IMR-90 (cell line): ENCODE results near the gene MEGF6. TPM values are rescaled to one million over a fixed set of nuclear protein-coding genes. Genes with fewer than 3 reads are reported as not detected.

ENCODE experiments used
- ATAC-seq: fragments of 200-7000 bp; cut with Tn5 transposase; 2 replicates; pipeline ENCODE4 v1.9.1; 2020; ENCODE audit warnings: low read depth, mild to moderate bottlenecking, moderate library complexity
- BruUV-seq: library from RNA; stranded (reverse); fragments of 400-500 nt; replicated peaks from 2 replicates; lab custom pipeline; 2021; lab: Mats Ljungman, UMichigan
- CTCF ChIA-PET: fragments of 300-600 bp; formaldehyde crosslinking; extraction: SDS; loops from one replicate; lab custom pipeline; 2021; ENCODE audit warnings: antibody characterized with exemption; lab: Yijun Ruan, JAX
- POLR2A ChIA-PET: fragments of 300-600 bp; sonication (Branson Sonifier 250); formaldehyde crosslinking; loops from one replicate; lab custom pipeline; 2022; ENCODE audit warnings: antibody characterized with exemption; ENCODE audit not compliant: unreplicated experiment; lab: Charles Lee
- DNase-seq: peaks from one replicate; pipeline ENCODE4 v3.0.0; 2013
- H2AFZ ChIP-seq: replicated peaks from 2 replicates; pipeline ENCODE3; 2013; ENCODE audit warnings: low read length, mild to moderate bottlenecking; ENCODE audit not compliant: poor library complexity
- H2AK5ac ChIP-seq: 2 replicates; pipeline ENCODE4 v1.6.1; 2013; ENCODE audit warnings: low read depth, low read length, inconsistent platforms
- H2AK9ac ChIP-seq: replicated peaks from 2 replicates; pipeline ENCODE3; 2013; ENCODE audit warnings: mild to moderate bottlenecking, low read depth, low read length, moderate library complexity; ENCODE audit not compliant: poor library complexity
- H2BK120ac ChIP-seq: 2 replicates; pipeline ENCODE4 v1.6.1; 2013; ENCODE audit warnings: low read depth, low read length, inconsistent platforms
- H2BK15ac ChIP-seq: 3 replicates; pipeline ENCODE4 v1.6.1; 2013; ENCODE audit warnings: low read depth, low read length, inconsistent platforms
- H2BK20ac ChIP-seq: 2 replicates; pipeline ENCODE4 v1.6.1; 2013; ENCODE audit warnings: low read depth, mild to moderate bottlenecking, inconsistent platforms, low read length, moderate library complexity
- H2BK5ac ChIP-seq: 2 replicates; pipeline ENCODE4 v1.6.1; 2013; ENCODE audit warnings: mild to moderate bottlenecking, low read depth, low read length, inconsistent platforms; ENCODE audit not compliant: poor library complexity, severe bottlenecking
- H3K14ac ChIP-seq: replicated peaks from 2 replicates; pipeline ENCODE4 v1.6.1; 2013; ENCODE audit warnings: low read depth, low read length, inconsistent platforms
- H3K18ac ChIP-seq: 2 replicates; pipeline ENCODE4 v1.6.1; 2013; ENCODE audit warnings: low read depth, low read length, control low read depth
- H3K23ac ChIP-seq: 2 replicates; pipeline ENCODE4 v1.6.1; 2013; ENCODE audit warnings: low read depth, low read length, inconsistent platforms
- H3K27ac ChIP-seq: 2 replicates; pipeline ENCODE4 v1.5.1; 2013; ENCODE audit warnings: mild to moderate bottlenecking, control low read depth, low read length; ENCODE audit not compliant: insufficient read depth
- H3K27me3 ChIP-seq: 2 replicates; pipeline ENCODE4 v1.6.1; 2013; ENCODE audit warnings: low read length; ENCODE audit not compliant: control insufficient read depth, insufficient read depth
- H3K36me3 ChIP-seq: 2 replicates; pipeline ENCODE4 v1.6.1; 2013; ENCODE audit warnings: low read length, mixed read lengths; ENCODE audit not compliant: control insufficient read depth, insufficient read depth
- H3K4ac ChIP-seq: 2 replicates; pipeline ENCODE4 v1.6.1; 2013; ENCODE audit warnings: low read depth, low read length, inconsistent platforms
- H3K4me1 ChIP-seq: 2 replicates; pipeline ENCODE4 v1.6.1; 2013; ENCODE audit warnings: low read length, mixed read lengths; ENCODE audit not compliant: control insufficient read depth, insufficient read depth
- H3K4me2 ChIP-seq: 2 replicates; pipeline ENCODE4 v1.6.1; 2013; ENCODE audit warnings: low read depth, mild to moderate bottlenecking, control low read depth, low read length, moderate library complexity
- H3K4me3 ChIP-seq: 2 replicates; pipeline ENCODE4 v1.5.1; 2013; ENCODE audit warnings: low read depth, mild to moderate bottlenecking, control low read depth, low read length, moderate library complexity; ENCODE audit not compliant: insufficient read depth
- H3K56ac ChIP-seq: 2 replicates; pipeline ENCODE4 v1.6.1; 2013; ENCODE audit warnings: low read length, inconsistent platforms; ENCODE audit not compliant: insufficient read depth; ENCODE audit errors: extremely low read depth
- H3K79me1 ChIP-seq, 2 experiments: 2 replicates each; pipeline ENCODE4 v1.6.1; 2013; ENCODE audit warnings: low read length in 2 of 2, inconsistent platforms in 1 of 2, low read depth in 1 of 2
- H3K9ac ChIP-seq: 2 replicates; pipeline ENCODE4 v1.6.1; 2013; ENCODE audit warnings: low read depth, low read length, control low read depth
- H3K9me1 ChIP-seq: 2 replicates; pipeline ENCODE4 v1.6.1; 2013; ENCODE audit warnings: low read length, inconsistent platforms; ENCODE audit not compliant: insufficient read depth
- H3K9me3 ChIP-seq: 2 replicates; pipeline ENCODE4 v1.6.1; 2013; ENCODE audit warnings: low read length; ENCODE audit not compliant: control insufficient read depth, insufficient read depth
- H4K20me1 ChIP-seq: 2 replicates; pipeline ENCODE4 v1.6.1; 2013; ENCODE audit warnings: low read length, inconsistent platforms; ENCODE audit not compliant: insufficient read depth
- H4K5ac ChIP-seq: 2 replicates; pipeline ENCODE4 v1.6.1; 2013; ENCODE audit warnings: mild to moderate bottlenecking, low read depth, low read length, control low read depth
- H4K8ac ChIP-seq, 2 experiments: 2 replicates each; pipeline ENCODE4 v1.6.1; 2013; ENCODE audit warnings: low read depth in 2 of 2, low read length in 2 of 2, control low read depth in 1 of 2, inconsistent platforms in 1 of 2
- H4K91ac ChIP-seq: 2 replicates; pipeline ENCODE4 v1.6.1; 2013; ENCODE audit warnings: low read depth, low read length, inconsistent platforms; ENCODE audit not compliant: insufficient read depth
- BHLHE40 ChIP-seq: fragments of 150-350 bp; IDR thresholded peaks from 2 replicates; pipeline ENCODE4 v1.6.1; 2016; ENCODE audit warnings: mild to moderate bottlenecking, low read depth, low read length
- CEBPB ChIP-seq: IDR thresholded peaks from 2 replicates; pipeline ENCODE4 v1.6.1; 2012; ENCODE audit warnings: low read depth, low read length, improper control_type of control experiment
- CHD1 ChIP-seq: IDR thresholded peaks from 2 replicates; pipeline ENCODE4 v1.6.1; 2012; ENCODE audit warnings: low read depth, low read length, improper control_type of control experiment
- FOS ChIP-seq: fragments of 150-350 bp; IDR thresholded peaks from 2 replicates; pipeline ENCODE4 v1.6.1; 2016; ENCODE audit warnings: low read depth, low read length
- MAFK ChIP-seq: IDR thresholded peaks from 2 replicates; pipeline ENCODE4 v1.6.1; 2012; ENCODE audit warnings: low read depth, low read length, improper control_type of control experiment
- MAZ ChIP-seq: IDR thresholded peaks from 2 replicates; pipeline ENCODE4 v1.6.1; 2012; ENCODE audit warnings: low read depth, mild to moderate bottlenecking, low read length, improper control_type of control experiment, moderate library complexity, borderline replicate concordance
- MXI1 ChIP-seq: IDR thresholded peaks from 2 replicates; pipeline ENCODE4 v1.6.1; 2012; ENCODE audit warnings: low read depth, mild to moderate bottlenecking, low read length, moderate library complexity, borderline replicate concordance
- NFE2L2 ChIP-seq: fragments of 150-350 bp; IDR thresholded peaks from 2 replicates; pipeline ENCODE4 v1.6.1; 2016; ENCODE audit warnings: low read depth, mild to moderate bottlenecking, low read length
- POLR2A ChIP-seq: IDR thresholded peaks from 2 replicates; pipeline ENCODE4 v1.6.1; 2012; ENCODE audit warnings: mild to moderate bottlenecking, low read depth, low read length
- RAD21 ChIP-seq: IDR thresholded peaks from 2 replicates; pipeline ENCODE4 v1.6.1; 2012; ENCODE audit warnings: low read length, improper control_type of control experiment
- RCOR1 ChIP-seq: IDR thresholded peaks from 2 replicates; pipeline ENCODE4 v1.6.1; 2012; ENCODE audit warnings: mild to moderate bottlenecking, low read length, improper control_type of control experiment; ENCODE audit not compliant: insufficient replicate concordance
- RFX5 ChIP-seq: IDR thresholded peaks from 2 replicates; pipeline ENCODE4 v1.8.0; 2012; ENCODE audit warnings: low read depth, mild to moderate bottlenecking, low read length, moderate library complexity
- SMC3 ChIP-seq: fragments of 150-350 bp; IDR thresholded peaks from 2 replicates; pipeline ENCODE4 v1.6.1; 2016; ENCODE audit warnings: low read depth, mild to moderate bottlenecking, antibody characterized with exemption, low read length, moderate library complexity
- WGBS, 2 experiments: methylation state at CpG; one replicate each; pipeline versions ENCODE4 v1.1.5 to v1.1.7; 2013; ENCODE audit warnings: missing lambda C conversion rate in 2 of 2; ENCODE audit not compliant: insufficient read length in 1 of 2; ENCODE audit errors: extremely low coverage in 2 of 2; 5-methylcytosine and 5-hydroxymethylcytosine counted together
- dilution Hi-C: fragments of 300-500 bp; cut with HindIII; formaldehyde crosslinking; loops from one replicate; pipeline ENCODE4 v1.14.3; 2018; ENCODE audit warnings: low sequenced_read_pairs; ENCODE audit not compliant: unreplicated experiment
- in situ Hi-C: fragments of 300-500 bp; cut with MboI; formaldehyde crosslinking; loops from 3 replicates; pipeline ENCODE4 v1.14.3; 2019; ENCODE audit warnings: low sequenced_read_pairs, inconsistent platforms, mixed read lengths
- intact Hi-C: fragments of 100-400 bp; cut with micrococcal nuclease; formaldehyde crosslinking; loops from 2 replicates; pipeline ENCODE4 v1.10.0; 2022
- polyA plus RNA-seq, 3 experiments: library from polyadenylated mRNA; depleted of rRNA; stranded (reverse); fragments of >200 nt; gene quantifications; 2 replicates each; pipeline ENCODE4 v1.2.3, GENCODE V29; 2012; ENCODE audit warnings: low replicate concordance in 1 of 3
- total RNA-seq: library from RNA; depleted of rRNA; stranded (reverse); fragments of >200 nt; gene quantifications from 2 replicates; pipeline ENCODE4 v1.2.3, GENCODE V29; 2012
- TF ChIP-seq, protein P1 (sequence below): fragments of 150-350 bp; IDR thresholded peaks from 2 replicates; pipeline ENCODE4 v1.6.1; 2017; ENCODE audit warnings: mild to moderate bottlenecking, antibody characterized with exemption, low read length, low read depth
- TF ChIP-seq, protein P2 (sequence below): fragments of 150-350 bp; IDR thresholded peaks from 2 replicates; pipeline ENCODE4 v1.6.1; 2016; ENCODE audit warnings: low read depth, mild to moderate bottlenecking, low read length, moderate library complexity, borderline replicate concordance
- TF ChIP-seq, protein P3 (sequence below): conservative IDR thresholded peaks from 2 replicates; pipeline ENCODE4 v1.5.1; 2012; ENCODE audit warnings: mild to moderate bottlenecking, low read depth, low read length, improper control_type of control experiment

Gene MEGF6
- total and polyA plus RNA-seq, 2 of the 4 experiments (the other 2 are of a cell fraction), result 0.72 to 4.1 TPM

DNA sequence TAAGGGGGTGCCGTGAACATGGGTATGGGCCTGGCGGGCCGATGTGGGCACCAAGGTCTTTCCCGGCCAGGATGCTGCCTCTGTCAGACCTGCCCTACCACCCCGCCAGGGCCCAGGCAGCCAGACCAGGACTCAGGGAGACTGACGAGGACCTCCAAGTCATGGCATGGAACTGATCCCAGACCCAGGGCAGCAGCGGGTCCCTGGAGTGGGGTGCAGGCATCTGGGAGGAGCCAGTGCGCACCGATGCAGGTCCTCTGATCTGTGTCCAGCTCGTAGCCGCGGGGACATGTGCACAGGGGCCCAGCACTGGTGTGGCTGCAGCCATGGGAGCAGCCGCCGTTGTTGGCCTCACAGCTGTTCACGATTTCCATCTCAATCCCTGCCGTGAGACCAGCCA, 100.0 kb downstream of the MEGF6 start:
- no peak overlapping the region for H2BK120ac ChIP-seq
- CTCF ChIA-PET, result no interaction called here
- 93% methylated on average over 9 of the region's 16 CpGs; no CpG with 5 or more reads in 1 of the 2 experiments for WGBS, 2 experiments

More for the DNA sequence above, 100.0 kb downstream of the MEGF6 start:
- ATAC-seq (no peak), DNase-seq (no peak)
- no peak overlapping the region for H2BK20ac ChIP-seq
- H3K4me2 ChIP-seq, result no peak overlapping the region
- H3K9ac ChIP-seq, result no peak overlapping the region
- no peak overlapping the region for H2BK15ac ChIP-seq
- dilution Hi-C loops (no loop called here), in situ Hi-C loops (no loop called here), intact Hi-C loops (no loop called here)
- TF ChIP-seq MXI1 (no peak), CHD1 (no peak), CEBPB (no peak), FOS (no peak), NFE2L2 (no peak), RCOR1 (no peak), MAFK (no peak), POLR2A (no peak), BHLHE40 (no peak), MAZ (no peak), RAD21 (no peak), RFX5 (no peak), SMC3 (no peak)
- TF ChIP-seq, protein P1, sequence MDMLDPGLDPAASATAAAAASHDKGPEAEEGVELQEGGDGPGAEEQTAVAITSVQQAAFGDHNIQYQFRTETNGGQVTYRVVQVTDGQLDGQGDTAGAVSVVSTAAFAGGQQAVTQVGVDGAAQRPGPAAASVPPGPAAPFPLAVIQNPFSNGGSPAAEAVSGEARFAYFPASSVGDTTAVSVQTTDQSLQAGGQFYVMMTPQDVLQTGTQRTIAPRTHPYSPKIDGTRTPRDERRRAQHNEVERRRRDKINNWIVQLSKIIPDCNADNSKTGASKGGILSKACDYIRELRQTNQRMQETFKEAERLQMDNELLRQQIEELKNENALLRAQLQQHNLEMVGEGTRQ, result no peak
- TF ChIP-seq, protein P2, sequence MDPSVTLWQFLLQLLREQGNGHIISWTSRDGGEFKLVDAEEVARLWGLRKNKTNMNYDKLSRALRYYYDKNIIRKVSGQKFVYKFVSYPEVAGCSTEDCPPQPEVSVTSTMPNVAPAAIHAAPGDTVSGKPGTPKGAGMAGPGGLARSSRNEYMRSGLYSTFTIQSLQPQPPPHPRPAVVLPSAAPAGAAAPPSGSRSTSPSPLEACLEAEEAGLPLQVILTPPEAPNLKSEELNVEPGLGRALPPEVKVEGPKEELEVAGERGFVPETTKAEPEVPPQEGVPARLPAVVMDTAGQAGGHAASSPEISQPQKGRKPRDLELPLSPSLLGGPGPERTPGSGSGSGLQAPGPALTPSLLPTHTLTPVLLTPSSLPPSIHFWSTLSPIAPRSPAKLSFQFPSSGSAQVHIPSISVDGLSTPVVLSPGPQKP, result no peak
- TF ChIP-seq, protein P3, sequence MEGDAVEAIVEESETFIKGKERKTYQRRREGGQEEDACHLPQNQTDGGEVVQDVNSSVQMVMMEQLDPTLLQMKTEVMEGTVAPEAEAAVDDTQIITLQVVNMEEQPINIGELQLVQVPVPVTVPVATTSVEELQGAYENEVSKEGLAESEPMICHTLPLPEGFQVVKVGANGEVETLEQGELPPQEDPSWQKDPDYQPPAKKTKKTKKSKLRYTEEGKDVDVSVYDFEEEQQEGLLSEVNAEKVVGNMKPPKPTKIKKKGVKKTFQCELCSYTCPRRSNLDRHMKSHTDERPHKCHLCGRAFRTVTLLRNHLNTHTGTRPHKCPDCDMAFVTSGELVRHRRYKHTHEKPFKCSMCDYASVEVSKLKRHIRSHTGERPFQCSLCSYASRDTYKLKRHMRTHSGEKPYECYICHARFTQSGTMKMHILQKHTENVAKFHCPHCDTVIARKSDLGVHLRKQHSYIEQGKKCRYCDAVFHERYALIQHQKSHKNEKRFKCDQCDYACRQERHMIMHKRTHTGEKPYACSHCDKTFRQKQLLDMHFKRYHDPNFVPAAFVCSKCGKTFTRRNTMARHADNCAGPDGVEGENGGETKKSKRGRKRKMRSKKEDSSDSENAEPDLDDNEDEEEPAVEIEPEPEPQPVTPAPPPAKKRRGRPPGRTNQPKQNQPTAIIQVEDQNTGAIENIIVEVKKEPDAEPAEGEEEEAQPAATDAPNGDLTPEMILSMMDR, result no peak
- no peak overlapping the region for H3K14ac ChIP-seq
- no peaks in the 10 kb centered on the region for H4K20me1 ChIP-seq
- H3K27ac ChIP-seq, result no peak overlapping the region
- no peak overlapping the region for H4K8ac ChIP-seq
- no peak overlapping the region for H2BK5ac ChIP-seq
- no peak overlapping the region for H3K56ac ChIP-seq
- H2AK9ac ChIP-seq, result no peak overlapping the region
- no peak overlapping the region for H4K5ac ChIP-seq
- POLR2A ChIA-PET, result no interaction called here
- no peak overlapping the region for H3K18ac ChIP-seq
- no peaks in the 10 kb centered on the region for H3K79me1 ChIP-seq
- no peak overlapping the region for H3K23ac ChIP-seq
- H4K91ac ChIP-seq, result no peak overlapping the region
- no peaks in the 10 kb centered on the region for H3K9me1 ChIP-seq
- H2AK5ac ChIP-seq, result no peak overlapping the region
- BruUV-seq, result no TSS peak
- H3K27me3 ChIP-seq, result no peaks in the 10 kb centered on the region
- H3K4ac ChIP-seq, result no peak overlapping the region
- peaks cover 1% of the 10 kb centered on the region; the same call in 1 of the 2 replicates for H3K9me3 ChIP-seq
- no peak overlapping the region for H3K4me3 ChIP-seq
- H3K4me1 ChIP-seq, result no peaks in the 10 kb centered on the region
- H2AFZ ChIP-seq, result no peak overlapping the region
- H3K36me3 ChIP-seq, result no peaks in the 10 kb centered on the region
